Mucosa of rectum (tissue), 2 donors: ENCODE data around the gene RPE65.
"Not testable (repeated sequence)": the region's sequence is repeated elsewhere in the genome, so short reads cannot be mapped to it uniquely, and the experiment has no call there.

Source experiments
- H3K27ac ChIP-seq, 2 donors: one replicate each; pipeline ENCODE4 v1.7.0; 2013; ENCODE audit warnings: inconsistent platforms in 2 of 2, low read depth in 2 of 2, low read length in 2 of 2
- H3K27me3 ChIP-seq, 2 donors: one replicate each; pipeline ENCODE4 v1.7.0; 2013; ENCODE audit warnings: low read length in 2 of 2; ENCODE audit not compliant: control insufficient read depth in 2 of 2, insufficient read depth in 2 of 2
- H3K36me3 ChIP-seq, 2 donors: one replicate each; pipeline ENCODE4 v1.7.0; 2013; ENCODE audit warnings: low read length in 2 of 2; ENCODE audit not compliant: control insufficient read depth in 2 of 2, insufficient read depth in 2 of 2
- H3K4me1 ChIP-seq, 2 donors: one replicate each; pipeline ENCODE4 v1.7.0; 2013; ENCODE audit warnings: low read length in 2 of 2, mild to moderate bottlenecking in 1 of 2; ENCODE audit not compliant: control insufficient read depth in 2 of 2, insufficient read depth in 2 of 2
- H3K4me3 ChIP-seq, 2 donors: one replicate each; pipeline ENCODE4 v1.7.0; 2013; ENCODE audit warnings: low read length in 2 of 2
- H3K9ac ChIP-seq, 2 donors: one replicate each; pipeline ENCODE4 v1.7.0; 2013; ENCODE audit warnings: low read length in 2 of 2, low read depth in 1 of 2, mild to moderate bottlenecking in 1 of 2
- H3K9me3 ChIP-seq, 2 donors: one replicate each; pipeline ENCODE4 v1.7.0; 2013; ENCODE audit warnings: low read length in 2 of 2; ENCODE audit not compliant: control insufficient read depth in 2 of 2
- donor health status: healthy.
- donor health status: Normal muscosa, but diverticular disease.

RPE65 gene

DNA sequence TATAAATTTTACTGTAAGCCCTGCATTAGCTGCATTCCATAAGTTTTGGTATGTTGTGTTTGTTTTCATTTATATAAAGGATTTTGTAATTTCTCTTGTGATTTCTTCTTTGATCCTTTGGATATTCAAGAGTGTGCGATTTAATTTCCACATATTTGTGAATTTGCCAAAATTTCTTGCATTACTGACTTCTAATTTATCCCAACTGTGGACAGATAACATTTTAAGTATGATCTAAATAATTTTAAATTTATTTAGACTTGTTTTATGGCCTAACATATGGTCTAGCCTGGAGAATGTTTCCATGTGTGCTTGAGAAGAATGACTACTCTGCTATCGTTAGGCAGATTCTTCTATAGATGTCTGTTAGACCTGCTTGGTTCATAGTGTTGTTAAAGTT lies 23.2 kb downstream of the RPE65 start:
- Histone ChIP-seq H3K27ac (no peak overlapping the region), H3K4me3 (no peak overlapping the region), H3K9ac (no peak overlapping the region), H3K27me3 (no peaks in the 10 kb centered on the region), H3K36me3 (no peaks in the 10 kb centered on the region), H3K9me3 (no peaks in the 10 kb centered on the region), H3K4me1 (no peaks in the 10 kb centered on the region)

DNA sequence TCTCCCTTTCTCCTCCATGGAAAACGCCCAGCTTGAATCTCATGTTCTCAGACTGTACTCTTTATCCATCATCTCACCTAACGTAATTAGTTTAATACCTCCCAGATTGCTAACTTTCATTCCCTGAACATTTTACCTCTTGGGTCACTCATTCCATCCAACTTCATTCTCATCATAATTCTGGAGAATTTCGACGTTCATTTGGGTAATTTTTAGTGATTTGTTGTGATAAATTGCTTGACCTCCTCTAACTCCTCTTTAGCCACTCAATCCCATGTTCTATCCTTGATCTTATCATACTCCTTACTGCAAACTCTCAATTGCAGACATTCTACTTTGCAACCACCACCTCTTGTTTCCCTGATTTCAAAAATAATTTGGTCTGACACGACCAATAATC lies 28.4 kb downstream of the RPE65 start:
- Histone ChIP-seq H3K9ac (no peak overlapping the region), H3K4me1 (no peaks in the 10 kb centered on the region), H3K27me3 (no peaks in the 10 kb centered on the region), H3K27ac (no peak overlapping the region), H3K36me3 (no peaks in the 10 kb centered on the region), H3K9me3 (no peaks in the 10 kb centered on the region), H3K4me3 (no peak overlapping the region)

DNA sequence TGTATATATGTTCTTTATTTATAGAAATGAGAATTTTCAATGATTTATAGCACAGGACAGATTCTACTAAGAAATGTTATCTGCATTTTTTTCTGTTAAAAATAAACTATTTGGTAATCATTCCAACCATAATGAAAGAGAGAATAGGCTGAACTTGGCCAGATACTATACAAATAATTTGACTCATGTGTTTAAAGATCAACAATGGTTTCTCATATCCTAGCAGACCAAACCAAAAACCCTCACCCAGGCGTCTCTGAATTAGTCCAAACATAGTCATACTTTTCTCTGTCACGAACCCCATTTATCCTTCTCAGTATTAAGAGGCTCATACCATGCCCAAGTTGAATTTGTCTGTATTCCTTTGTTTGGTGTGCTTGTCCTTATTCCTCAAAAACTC lies 40.3 kb downstream of the RPE65 start:
- H3K36me3 ChIP-seq = no peaks in the 10 kb centered on the region
- H3K27ac ChIP-seq = no peak overlapping the region
- H3K4me1 ChIP-seq = no peaks in the 10 kb centered on the region
- H3K9me3 ChIP-seq = no peaks in the 10 kb centered on the region
- H3K9ac ChIP-seq = no peak overlapping the region
- H3K4me3 ChIP-seq = no peak overlapping the region
- no peaks in the 10 kb centered on the region for H3K27me3 ChIP-seq

DNA sequence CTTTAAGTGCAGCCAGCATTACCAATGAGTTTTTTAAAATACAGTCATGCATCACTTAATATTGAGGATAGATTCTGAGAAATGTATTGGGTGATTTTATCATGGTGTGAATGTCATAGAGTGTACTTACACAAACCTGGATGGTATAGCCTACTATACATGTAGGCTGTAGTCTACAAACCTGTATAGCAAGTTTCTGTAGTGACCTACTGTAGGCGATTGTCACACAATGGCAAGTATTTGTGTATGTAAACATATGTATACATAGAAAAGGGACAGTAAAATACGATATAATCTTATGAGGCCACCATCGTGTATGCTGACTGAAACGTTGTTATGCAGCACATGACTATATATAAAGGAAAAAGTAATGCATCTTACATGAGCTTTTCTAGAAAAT lies 48.2 kb downstream of the RPE65 start:
- Histone ChIP-seq H3K9ac (no peak overlapping the region), H3K27ac (no peak overlapping the region), H3K9me3 (no peaks in the 10 kb centered on the region), H3K36me3 (no peaks in the 10 kb centered on the region), H3K4me1 (no peaks in the 10 kb centered on the region), H3K4me3 (no peak overlapping the region), H3K27me3 (no peaks in the 10 kb centered on the region)

DNA sequence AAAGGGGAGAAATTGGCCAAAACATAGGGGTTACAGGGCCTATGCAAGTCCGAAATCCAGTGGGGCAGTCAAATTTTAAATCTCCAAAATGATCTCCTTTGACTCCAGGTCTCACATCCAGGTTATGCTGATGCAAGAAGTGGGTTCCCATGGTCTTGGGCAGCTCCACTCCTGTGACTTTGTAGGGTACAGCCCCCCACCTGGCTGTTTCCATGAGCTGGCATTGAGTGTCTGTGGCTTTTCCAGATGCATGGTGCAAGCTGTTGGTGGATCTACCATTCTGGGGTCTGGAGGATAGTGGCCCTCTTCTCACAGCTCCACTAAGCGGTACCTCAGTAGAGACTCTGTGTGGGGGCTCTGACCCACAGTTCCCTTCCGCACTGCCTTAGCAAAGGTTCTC lies 54.2 kb downstream of the RPE65 start:
- not testable (repeated sequence) for H3K4me1 ChIP-seq, H3K27ac ChIP-seq

GRCh38 chr1:68392474-68392873 lies 57.3 kb downstream of the RPE65 start:
- H3K36me3 ChIP-seq, H3K27me3 ChIP-seq, H3K4me1 ChIP-seq, H3K4me3 ChIP-seq, H3K27ac ChIP-seq, H3K9me3 ChIP-seq, H3K9ac ChIP-seq: not testable (repeated sequence)

More for the DNA sequence above, 54.2 kb downstream of the RPE65 start:
- H3K27me3 ChIP-seq, H3K4me3 ChIP-seq, H3K36me3 ChIP-seq, H3K9ac ChIP-seq, H3K9me3 ChIP-seq: not testable (repeated sequence)

GRCh38 chr1:68385798-68386524 lies 63.8 kb downstream of the RPE65 start:
- H3K4me1 ChIP-seq, H3K36me3 ChIP-seq, H3K27ac ChIP-seq, H3K27me3 ChIP-seq, H3K4me3 ChIP-seq, H3K9ac ChIP-seq, H3K9me3 ChIP-seq: not testable (repeated sequence)

GRCh38 chr1:68384872-68385411 lies 64.8 kb downstream of the RPE65 start:
- H3K4me3 ChIP-seq = no peak overlapping the region
- H3K9me3 ChIP-seq = no peaks in the 10 kb centered on the region
- H3K36me3 ChIP-seq = no peaks in the 10 kb centered on the region
- no peak overlapping the region for H3K9ac ChIP-seq
- H3K27ac ChIP-seq = no peak overlapping the region
- no peaks in the 10 kb centered on the region for H3K27me3 ChIP-seq
- H3K4me1 ChIP-seq = peaks cover 0 to 2% of the 10 kb centered on the region in 2 donors

GRCh38 chr1:68384321-68384813 lies 65.4 kb downstream of the RPE65 start:
- no peak overlapping the region for H3K27ac ChIP-seq
- H3K9ac ChIP-seq = no peak overlapping the region
- no peaks in the 10 kb centered on the region for H3K9me3 ChIP-seq
- no peaks in the 10 kb centered on the region for H3K36me3 ChIP-seq
- H3K4me3 ChIP-seq = no peak overlapping the region
- H3K4me1 ChIP-seq = peaks cover 0 to 2% of the 10 kb centered on the region in 2 donors
- H3K27me3 ChIP-seq = no peaks in the 10 kb centered on the region

- Histone ChIP-seq H3K4me1 (peaks cover 0 to 2% of the 10 kb centered on the region in 2 donors), H3K9ac (no peak overlapping the region), H3K27me3 (no peaks in the 10 kb centered on the region), H3K36me3 (no peaks in the 10 kb centered on the region), H3K27ac (no peak overlapping the region), H3K9me3 (no peaks in the 10 kb centered on the region), H3K4me3 (no peak overlapping the region)
Observed at GRCh38 chr1:68383092-68383491, 66.7 kb downstream of the RPE65 start.
